Uterus (tissue), 2 donors: Measurements from ENCODE around the gene MAP2.

ENCODE experiments used
- CTCF ChIP-seq, 4 experiments: fragments of 200-600 bp in 2 of 4; fragments of 450-650 bp in 2 of 4; sonication (generic) in 2 of 4; IDR thresholded peaks; one replicate each; pipeline ENCODE4 v1.5.1; 2016 to 2019; ENCODE audit warnings: antibody characterized with exemption in 4 of 4, mild to moderate bottlenecking in 2 of 4, moderate library complexity in 1 of 4
- POLR2A ChIP-seq, 2 donors: fragments of 450-650 bp; IDR thresholded peaks; one replicate each; pipeline ENCODE4 v1.6.1; 2016; ENCODE audit warnings: antibody characterized with exemption in 2 of 2, mild to moderate bottlenecking in 1 of 2, moderate library complexity in 1 of 2

- TF ChIP-seq CTCF (IDR thresholded peaks at IDR 0.05) = no peak
- no peak for TF ChIP-seq POLR2A (IDR thresholded peaks at IDR 0.05)
These were observed 36.4 kb downstream of the MAP2 start for GRCh38 chr2:209460151-209460761.
